Mesenchymal stem cell (in vitro differentiated cells and primary cell): ENCODE results near the gene SLC30A3.

Experiments used
- DNase-seq: peaks from one replicate; pipeline ENCODE4 v3.0.0-alpha.2; 2013
- H2AFZ ChIP-seq: one replicate; pipeline ENCODE4 v1.6.1; 2013; ENCODE audit warnings: low read depth, mild to moderate bottlenecking, control low read depth, inconsistent platforms, low read length, moderate library complexity
- H2AK5ac ChIP-seq: 2 replicates; pipeline ENCODE4 v1.6.1; 2013; ENCODE audit warnings: low read length, moderate library complexity, mild to moderate bottlenecking, inconsistent platforms; ENCODE audit not compliant: severe bottlenecking
- H2BK120ac ChIP-seq: one replicate; pipeline ENCODE4 v1.6.1; 2013; ENCODE audit warnings: low read depth, mild to moderate bottlenecking, inconsistent platforms, low read length, moderate library complexity
- H2BK12ac ChIP-seq, 2 experiments: one replicate each; pipeline ENCODE4 v1.6.1; 2013; ENCODE audit warnings: inconsistent platforms in 2 of 2, low read length in 2 of 2, mild to moderate bottlenecking in 2 of 2, moderate library complexity in 2 of 2, control low read depth in 1 of 2
- H2BK15ac ChIP-seq: one replicate; pipeline ENCODE4 v1.6.1; 2013; ENCODE audit warnings: mild to moderate bottlenecking, low read depth, inconsistent platforms; ENCODE audit not compliant: poor library complexity, severe bottlenecking
- H2BK5ac ChIP-seq: 2 replicates; pipeline ENCODE4 v1.6.1; 2013; ENCODE audit warnings: low read depth, mild to moderate bottlenecking, low read length, control low read depth, inconsistent platforms; ENCODE audit not compliant: poor library complexity, severe bottlenecking
- H3K14ac ChIP-seq, 2 experiments: one replicate each; pipeline ENCODE4 v1.6.1; 2013; ENCODE audit warnings: inconsistent platforms in 2 of 2, low read length in 2 of 2, control low read depth in 1 of 2, mild to moderate bottlenecking in 1 of 2, moderate library complexity in 1 of 2
- H3K18ac ChIP-seq, 2 experiments: one replicate each; pipeline ENCODE4 v1.6.1; 2013; ENCODE audit warnings: inconsistent platforms in 2 of 2, low read length in 2 of 2, control low read depth in 1 of 2, low read depth in 1 of 2, mild to moderate bottlenecking in 1 of 2
- H3K23ac ChIP-seq, 2 experiments: one replicate each; pipeline ENCODE4 v1.6.1; 2013; ENCODE audit warnings: inconsistent platforms in 2 of 2, low read length in 2 of 2, mild to moderate bottlenecking in 2 of 2, moderate library complexity in 2 of 2, control low read depth in 1 of 2
- H3K27ac ChIP-seq: 2 replicates; pipeline ENCODE4 v1.5.1; 2013; ENCODE audit warnings: mild to moderate bottlenecking, moderate library complexity, low read length, control low read depth, inconsistent platforms; ENCODE audit not compliant: poor library complexity, severe bottlenecking
- H3K27me3 ChIP-seq, 2 experiments: 2 replicates each; pipeline versions ENCODE4 v1.6.1 to v1.7.0; 2013; ENCODE audit warnings: low read length in 2 of 2, mild to moderate bottlenecking in 2 of 2, moderate library complexity in 2 of 2, control low read depth in 1 of 2, inconsistent platforms in 1 of 2; ENCODE audit not compliant: control insufficient read depth in 1 of 2, insufficient read depth in 1 of 2
- H3K36me3 ChIP-seq, 2 experiments: 2 replicates each; pipeline versions ENCODE4 v1.6.1 to v1.7.0; 2013; ENCODE audit warnings: low read length in 2 of 2, control low read depth in 1 of 2, inconsistent platforms in 1 of 2, low read depth in 1 of 2, mild to moderate bottlenecking in 1 of 2; ENCODE audit not compliant: insufficient read depth in 2 of 2, control insufficient read depth in 1 of 2
- H3K4ac ChIP-seq, 2 experiments: one replicate each; pipeline ENCODE4 v1.6.1; 2013; ENCODE audit warnings: inconsistent platforms in 2 of 2, low read length in 2 of 2, mild to moderate bottlenecking in 2 of 2, moderate library complexity in 2 of 2, control low read depth in 1 of 2, low read depth in 1 of 2
- H3K4me1 ChIP-seq: 2 replicates; pipeline ENCODE4 v1.6.1; 2013; ENCODE audit warnings: low read depth, low read length, control low read depth; ENCODE audit not compliant: control insufficient read depth, insufficient read depth
- H3K4me2 ChIP-seq: 2 replicates; pipeline ENCODE4 v1.6.1; 2013; ENCODE audit warnings: low read length, mild to moderate bottlenecking, inconsistent platforms; ENCODE audit not compliant: poor library complexity, severe bottlenecking
- H3K4me3 ChIP-seq, 2 experiments: 2 replicates each; pipeline versions ENCODE4 v1.5.1 to v1.7.0; 2013; ENCODE audit warnings: low read length in 2 of 2, mild to moderate bottlenecking in 2 of 2, control low read depth in 1 of 2, low read depth in 1 of 2; ENCODE audit not compliant: insufficient read depth in 1 of 2
- H3K79me1 ChIP-seq: replicated peaks from 2 replicates; pipeline ENCODE4 v1.6.1; 2013; ENCODE audit warnings: mild to moderate bottlenecking, control low read depth, low read length, inconsistent platforms; ENCODE audit not compliant: poor library complexity, severe bottlenecking
- H3K9ac ChIP-seq: 2 replicates; pipeline ENCODE4 v1.7.0; 2013; ENCODE audit warnings: mild to moderate bottlenecking, low read length, moderate library complexity
- H3K9me3 ChIP-seq: 2 replicates; pipeline ENCODE4 v1.7.0; 2013; ENCODE audit warnings: mild to moderate bottlenecking, low read length; ENCODE audit not compliant: control insufficient read depth
- H4K8ac ChIP-seq: one replicate; pipeline ENCODE4 v1.6.1; 2013; ENCODE audit warnings: inconsistent platforms, mild to moderate bottlenecking, low read length, moderate library complexity
- H4K91ac ChIP-seq: one replicate; pipeline ENCODE4 v1.6.1; 2013; ENCODE audit warnings: mild to moderate bottlenecking, low read length, inconsistent platforms
- WGBS: methylation state at CpG from one replicate; pipeline ENCODE4 v1.1.7; 2013; ENCODE audit warnings: mixed read lengths; 5-methylcytosine and 5-hydroxymethylcytosine counted together

The SLC30A3 gene

DNA sequence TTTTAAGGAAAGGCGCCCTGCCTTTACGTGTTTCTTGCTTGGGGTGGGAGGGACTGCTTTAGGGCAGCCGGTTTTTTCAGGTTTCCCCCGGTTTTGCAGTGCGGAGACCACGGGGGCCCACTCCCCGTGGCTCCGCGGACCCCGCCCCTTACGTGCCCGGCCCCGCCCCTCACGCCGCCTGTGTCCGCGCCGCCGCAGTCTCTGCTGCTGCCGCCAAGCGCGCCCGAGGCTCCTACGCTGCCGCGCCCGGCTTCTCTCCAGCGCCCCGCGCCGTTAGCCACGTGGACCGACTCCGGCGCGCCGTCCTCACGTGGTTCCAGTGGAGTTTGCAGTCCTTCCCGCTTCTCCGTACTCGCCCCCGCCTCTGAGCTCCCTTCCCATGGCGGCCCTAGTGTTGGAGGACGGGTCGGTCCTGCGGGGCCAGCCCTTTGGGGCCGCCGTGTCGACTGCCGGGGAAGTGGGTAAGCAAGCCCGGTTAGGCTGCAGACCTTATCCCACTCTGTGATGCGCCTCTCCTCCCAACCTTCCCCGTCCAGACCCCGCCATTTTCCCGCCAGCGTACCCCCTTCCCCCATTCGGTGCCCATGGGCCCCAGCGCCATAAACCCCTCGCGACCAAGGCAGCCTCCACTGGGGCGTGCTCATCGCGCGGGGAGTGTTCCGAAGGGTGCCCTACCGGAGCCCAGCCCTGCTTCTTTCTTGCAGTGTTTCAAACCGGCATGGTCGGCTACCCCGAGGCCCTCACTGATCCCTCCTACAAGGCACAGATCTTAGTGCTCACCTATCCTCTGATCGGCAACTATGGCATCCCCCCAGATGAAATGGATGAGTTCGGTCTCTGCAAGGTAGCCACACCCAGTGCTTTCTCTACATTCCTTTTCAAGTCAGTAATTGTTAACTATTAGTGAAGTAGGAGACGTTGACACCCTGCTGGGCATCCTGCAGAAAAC lies 45.4 kb downstream of the SLC30A3 start, which contains the start of gene CAD:
Gene CAD, plus strand, starts transcription at position 197 of the 949 bp plus-strand sequence. Its CDS starts 183 bp downstream, at position 380.
- peak within 1 kb of the TSS; percentile 95 for H3K27ac ChIP-seq
- H3K14ac ChIP-seq, result peak within 1 kb of the TSS in 1 of 2 experiments; percentile 99
- peaks cover 14 to 63% of the 10 kb centered on the region in 2 experiments for H3K36me3 ChIP-seq
- peak within 1 kb of the TSS; percentile 69 for H2BK5ac ChIP-seq
- H2BK120ac ChIP-seq, result peak within 1 kb of the TSS; percentile 69
- H2AK5ac ChIP-seq, result peak within 1 kb of the TSS; percentile 77
- peak within 1 kb of the TSS; percentile 75 to 98 for H3K4ac ChIP-seq
- H4K91ac ChIP-seq, result peak within 1 kb of the TSS; percentile 85
- peak within 1 kb of the TSS in 1 of 2 experiments; percentile 96 for H3K23ac ChIP-seq
- peaks cover 19% of the 10 kb centered on the region for H3K79me1 ChIP-seq
- H3K4me2 ChIP-seq, result peak within 1 kb of the TSS; percentile 88
- peak within 1 kb of the TSS; percentile 52 for H4K8ac ChIP-seq
- H2AFZ ChIP-seq, result peak within 1 kb of the TSS; percentile 20
- H3K9me3 ChIP-seq, result no peaks in the 10 kb centered on the region
- peak within 1 kb of the TSS; percentile 85 to 88 for H3K4me3 ChIP-seq
- H2BK12ac ChIP-seq, result peak within 1 kb of the TSS; percentile 10 to 21
- H2BK15ac ChIP-seq, result peak within 1 kb of the TSS; percentile 57
- peak; percentile 87 for DNase-seq
- WGBS, result under 1% methylated on average over 71 of the region's 72 CpGs
- no peaks in the 10 kb centered on the region for H3K27me3 ChIP-seq
- H3K4me1 ChIP-seq, result peaks cover 5% of the 10 kb centered on the region
- H3K18ac ChIP-seq, result peak within 1 kb of the TSS; percentile 23 to 98
- peak within 1 kb of the TSS; percentile 94 for H3K9ac ChIP-seq

DNA sequence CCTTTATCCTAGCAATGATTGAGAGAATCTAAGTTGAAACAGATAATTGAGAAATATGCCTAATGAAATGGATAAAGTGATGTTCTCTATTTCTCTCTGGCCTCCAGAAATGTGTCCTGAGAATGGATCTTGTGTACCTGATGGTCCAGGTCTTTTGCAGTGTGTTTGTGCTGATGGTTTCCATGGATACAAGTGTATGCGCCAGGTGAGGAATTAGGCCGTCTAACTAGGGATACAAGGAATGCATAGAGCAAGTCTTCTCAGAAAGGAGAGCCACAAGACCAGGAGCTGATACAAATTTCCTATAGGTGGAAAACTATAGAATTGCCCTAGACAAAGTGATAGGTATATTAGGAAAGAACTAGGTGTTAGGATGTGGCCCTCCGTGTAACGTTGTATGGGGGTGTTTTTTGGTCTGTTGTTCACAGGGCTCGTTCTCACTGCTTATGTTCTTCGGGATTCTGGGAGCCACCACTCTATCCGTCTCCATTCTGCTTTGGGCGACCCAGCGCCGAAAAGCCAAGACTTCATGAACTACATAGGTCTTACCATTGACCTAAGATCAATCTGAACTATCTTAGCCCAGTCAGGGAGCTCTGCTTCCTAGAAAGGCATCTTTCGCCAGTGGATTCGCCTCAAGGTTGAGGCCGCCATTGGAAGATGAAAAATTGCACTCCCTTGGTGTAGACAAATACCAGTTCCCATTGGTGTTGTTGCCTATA lies 46.3 kb downstream of the SLC30A3 start:
- no peak overlapping the region for H3K23ac ChIP-seq
- peak overlapping the region; percentile 66 for H3K4me2 ChIP-seq
- H3K14ac ChIP-seq, result no peak overlapping the region
- H2BK15ac ChIP-seq, result peak overlapping the region; percentile 57
- H2BK120ac ChIP-seq, result no peak overlapping the region
- H2BK5ac ChIP-seq, result no peak overlapping the region
- H3K79me1 ChIP-seq, result peaks cover 13% of the 10 kb centered on the region
- H3K4me3 ChIP-seq, result peak overlapping the region in 1 of 2 experiments; percentile 88
- H3K4me1 ChIP-seq, result peaks cover 5% of the 10 kb centered on the region
- H3K27me3 ChIP-seq, result no peaks in the 10 kb centered on the region
- no peak overlapping the region for H2AFZ ChIP-seq
- H2AK5ac ChIP-seq, result peak overlapping the region; percentile 77
- no peak overlapping the region for H4K91ac ChIP-seq
- peak overlapping the region; percentile 52 for H4K8ac ChIP-seq
- no peaks in the 10 kb centered on the region for H3K9me3 ChIP-seq
- DNase-seq, result no peak
- 82% methylated on average over 12 of the region's 13 CpGs for WGBS
- peak overlapping the region; percentile 39 for H3K27ac ChIP-seq
- H3K18ac ChIP-seq, result no peak overlapping the region
- H3K9ac ChIP-seq, result peak overlapping the region; percentile 94
- H3K36me3 ChIP-seq, result peaks cover 8 to 54% of the 10 kb centered on the region in 2 experiments
- H2BK12ac ChIP-seq, result peak overlapping the region in 1 of 2 experiments; percentile 21
- peak overlapping the region in 1 of 2 experiments; percentile 52 for H3K4ac ChIP-seq

DNA sequence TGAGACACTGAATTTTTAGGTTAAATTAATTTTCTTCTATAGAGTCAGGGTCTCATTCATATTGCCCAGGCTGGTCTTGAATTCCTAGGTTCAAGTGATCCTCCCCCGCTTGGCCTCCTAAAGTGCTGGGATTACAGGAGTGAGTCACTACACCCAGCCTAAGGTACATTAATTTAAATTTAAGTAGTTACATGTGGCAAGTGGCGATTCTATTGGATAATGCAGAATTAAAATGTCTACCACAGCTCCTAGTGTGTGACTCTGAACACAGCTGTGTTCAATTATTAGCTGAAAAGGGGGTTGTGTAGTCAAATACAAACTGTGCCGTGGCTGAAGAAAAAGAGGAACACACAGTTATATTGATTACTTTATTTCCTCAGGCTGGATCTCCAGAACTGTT lies 47.9 kb downstream of the SLC30A3 start:
- DNase-seq, result no peak
- Histone ChIP-seq H3K4me1 (peaks cover 7% of the 10 kb centered on the region), H4K91ac (no peak overlapping the region), H3K9me3 (no peaks in the 10 kb centered on the region), H3K14ac (no peak overlapping the region), H4K8ac (no peak overlapping the region), H2AFZ (no peak overlapping the region), H2BK15ac (no peak overlapping the region), H3K18ac (no peak overlapping the region), H3K4ac (no peak overlapping the region), H3K4me3 (no peak overlapping the region), H2AK5ac (no peak overlapping the region), H2BK12ac (no peak overlapping the region), H3K27me3 (no peaks in the 10 kb centered on the region), H3K36me3 (peaks cover 0 to 44% of the 10 kb centered on the region in 2 experiments), H3K27ac (no peak overlapping the region), H3K23ac (no peak overlapping the region), H3K9ac (peak overlapping the region; percentile 11), H2BK120ac (no peak overlapping the region), H2BK5ac (no peak overlapping the region), H3K79me1 (peaks cover 16% of the 10 kb centered on the region), H3K4me2 (no peak overlapping the region)
- 100% methylated on average over 3 of the region's 3 CpGs for WGBS
